NK-92 treated with Interleukin-12 subunit alpha and Interleukin-12 subunit beta, amount 100 ng/mL, for 24 hours (cell line): ENCODE measurements around the gene CDH4.

Experiments
- DNase-seq: peaks from one replicate; lab custom pipeline; 2025; lab: John Stamatoyannopoulos, UW

CDH4 gene

DNA sequence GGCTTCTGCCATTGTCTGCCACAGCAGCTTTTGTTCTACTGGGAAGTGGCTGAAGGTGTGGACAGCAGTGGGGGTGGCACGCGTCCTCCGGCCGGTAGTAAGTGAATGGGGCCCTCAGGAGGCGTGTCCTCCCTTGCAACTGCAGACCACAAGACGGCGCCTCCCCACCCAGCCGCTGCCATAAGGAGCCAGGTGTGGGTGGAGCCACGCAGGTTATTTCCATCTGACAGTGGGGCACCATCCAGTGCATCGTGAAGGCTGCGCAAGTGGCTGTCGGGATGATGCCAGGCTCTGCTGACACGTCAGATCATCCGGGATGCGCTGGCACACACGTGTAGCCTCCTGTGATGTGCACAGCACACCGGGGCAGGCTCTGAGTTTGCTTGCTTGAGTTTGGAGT, 379.7 kb downstream of the CDH4 start:
- no peak for DNase-seq

DNA sequence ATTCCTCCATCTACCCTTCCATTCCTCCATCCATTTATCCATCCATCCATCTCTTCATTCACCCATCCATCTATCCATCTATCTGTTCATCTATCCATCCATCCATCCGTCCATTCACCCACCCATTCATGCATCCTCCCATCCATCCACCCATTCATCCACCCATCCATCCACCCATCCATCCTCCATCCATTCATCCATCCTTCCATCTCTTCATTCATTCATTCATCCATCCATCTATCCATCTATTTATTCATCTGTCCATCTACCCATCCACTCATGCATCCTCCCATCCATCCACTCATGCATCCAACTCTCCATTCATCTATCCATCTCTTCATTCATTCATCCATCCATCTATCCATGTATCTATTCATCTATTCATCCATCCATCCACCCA, 380.9 kb downstream of the CDH4 start:
- no peak for DNase-seq

DNA sequence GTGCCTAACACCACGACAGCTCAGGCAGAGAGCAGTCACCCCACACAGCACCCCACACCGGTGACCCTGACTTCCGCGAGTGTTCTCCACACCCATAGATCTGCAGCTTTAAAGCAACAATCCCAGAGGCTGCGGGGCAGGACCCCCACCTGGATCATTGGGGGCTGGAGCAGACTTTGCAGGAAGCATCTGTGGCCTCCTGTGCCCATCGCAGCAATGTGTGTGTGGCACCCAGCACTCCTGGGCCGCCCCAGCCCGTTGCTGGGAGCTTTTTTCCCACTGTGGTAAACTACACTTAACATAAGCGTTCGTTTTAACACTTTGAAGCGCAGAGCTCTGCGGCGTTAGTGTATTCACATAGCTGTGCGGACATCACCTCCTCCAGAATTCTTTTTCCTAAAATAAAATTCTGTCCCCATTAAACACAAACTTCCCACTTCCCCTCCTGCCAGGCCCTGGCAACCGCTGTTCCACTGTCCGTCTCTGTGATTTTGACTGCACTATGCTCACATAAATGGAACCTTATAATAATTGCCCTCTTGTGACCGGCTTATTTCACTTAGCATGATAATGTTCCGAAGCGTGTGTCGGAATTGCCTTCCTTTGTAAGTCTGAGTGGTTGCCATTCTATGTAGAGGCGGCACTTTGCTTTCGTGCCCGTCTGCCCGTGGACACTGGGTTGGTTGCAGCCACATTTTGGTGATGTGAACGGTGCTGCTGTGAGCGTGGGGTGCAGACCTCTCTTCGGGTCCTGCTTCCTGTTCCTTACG, 382.5 kb downstream of the CDH4 start:
- DNase-seq = no peak

DNA sequence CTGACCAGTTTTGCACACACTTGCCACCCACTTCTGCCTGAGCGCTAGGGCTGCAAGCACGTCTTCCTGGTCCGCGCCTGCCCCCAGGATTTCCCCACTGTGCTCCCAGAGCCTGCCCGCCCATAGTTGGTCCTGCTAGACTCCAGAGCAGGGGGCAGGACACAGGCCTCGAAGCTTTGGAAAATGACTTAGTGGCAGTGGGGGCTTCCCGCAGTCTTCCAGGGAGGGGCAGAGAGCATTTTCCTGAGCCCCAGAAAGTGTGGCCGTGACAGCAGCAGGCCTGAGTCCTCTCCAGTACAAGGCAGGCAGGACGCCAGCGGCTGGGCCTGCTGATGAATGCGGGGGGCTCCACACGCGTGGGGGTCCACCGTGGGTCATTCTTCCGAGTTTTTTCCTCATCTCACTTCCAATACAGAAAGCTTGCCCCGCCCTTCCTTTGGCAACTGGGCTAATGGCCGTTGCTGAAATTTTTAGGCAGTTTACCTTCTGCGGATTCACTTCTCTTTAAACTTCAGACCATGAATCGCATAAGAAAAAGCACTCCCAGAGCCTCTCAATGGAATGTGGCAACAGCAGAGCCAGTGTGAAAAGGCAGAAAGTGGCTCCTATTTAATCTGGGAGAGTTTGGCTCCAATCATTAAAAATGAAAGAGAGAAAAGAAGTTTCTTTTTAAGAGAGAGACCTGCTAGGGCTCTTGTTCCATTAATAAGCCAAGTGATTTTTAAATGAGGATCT, 383.8 kb downstream of the CDH4 start:
- no peak for DNase-seq

DNA sequence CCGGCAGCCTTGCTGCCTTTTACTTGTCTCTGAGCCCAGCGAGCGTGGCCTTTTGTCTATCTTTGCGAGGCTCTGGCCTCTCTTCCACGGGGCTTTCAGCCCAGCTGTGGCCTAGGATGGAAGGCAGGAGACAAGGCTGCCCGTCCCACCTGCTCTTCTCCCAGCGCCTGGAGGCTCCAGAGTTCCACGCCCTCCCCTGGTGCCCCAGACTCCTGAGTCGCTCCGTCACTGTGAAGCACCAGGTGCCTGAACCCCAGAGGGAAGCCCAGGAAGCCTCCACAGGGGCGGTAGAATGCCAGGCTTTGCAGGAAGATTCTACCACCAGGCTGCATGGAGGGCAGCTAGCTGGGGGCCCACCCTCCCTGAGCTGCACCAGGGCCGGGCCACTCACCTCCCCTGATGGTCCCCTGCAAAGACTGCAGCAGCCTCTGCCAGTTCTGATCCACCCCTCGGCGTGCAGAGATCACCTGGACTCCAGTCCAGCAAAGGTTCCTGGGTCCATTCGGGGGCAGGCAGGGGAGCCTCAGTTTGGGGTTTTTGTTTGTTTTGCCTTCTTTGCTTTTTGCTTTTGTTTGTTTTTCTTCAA, 384.6 kb downstream of the CDH4 start:
- no peak for DNase-seq

DNA sequence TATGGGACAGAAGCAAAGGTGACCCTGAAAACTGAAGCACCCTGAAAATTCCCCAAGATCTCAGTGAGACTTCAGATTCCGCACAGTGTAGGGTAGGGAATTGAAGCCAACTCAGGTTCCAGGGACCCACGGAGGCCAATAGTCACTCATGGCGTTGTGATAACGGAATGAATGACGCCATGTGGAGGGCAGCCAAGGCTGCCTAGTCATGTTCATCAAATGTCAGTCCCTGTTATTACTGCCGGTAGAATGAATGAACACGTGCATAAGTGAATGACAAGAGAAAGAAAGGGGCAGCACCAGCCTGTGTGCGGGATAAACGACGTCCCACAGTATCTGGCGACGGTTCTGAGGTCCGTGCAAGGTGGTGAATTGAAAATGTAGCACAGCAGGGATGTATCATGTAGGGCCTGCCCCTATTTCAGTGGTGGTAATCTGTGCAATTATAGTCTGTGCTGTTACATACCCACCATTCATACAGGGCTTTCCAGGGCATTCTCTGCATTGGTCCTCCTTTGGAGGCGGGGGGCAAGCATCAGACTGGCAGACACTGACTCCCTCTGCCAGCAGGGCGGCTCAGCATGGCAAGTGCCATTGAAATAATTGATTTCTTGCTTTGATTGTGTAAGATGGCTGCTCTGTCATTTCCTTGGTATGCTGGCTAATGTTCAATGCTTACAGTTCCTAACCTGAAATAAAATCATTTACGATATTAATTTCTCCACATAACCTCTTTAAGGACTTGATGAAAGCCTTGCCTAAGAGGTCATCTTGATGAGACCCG, 386.9 kb downstream of the CDH4 start:
- DNase-seq = no peak

DNA sequence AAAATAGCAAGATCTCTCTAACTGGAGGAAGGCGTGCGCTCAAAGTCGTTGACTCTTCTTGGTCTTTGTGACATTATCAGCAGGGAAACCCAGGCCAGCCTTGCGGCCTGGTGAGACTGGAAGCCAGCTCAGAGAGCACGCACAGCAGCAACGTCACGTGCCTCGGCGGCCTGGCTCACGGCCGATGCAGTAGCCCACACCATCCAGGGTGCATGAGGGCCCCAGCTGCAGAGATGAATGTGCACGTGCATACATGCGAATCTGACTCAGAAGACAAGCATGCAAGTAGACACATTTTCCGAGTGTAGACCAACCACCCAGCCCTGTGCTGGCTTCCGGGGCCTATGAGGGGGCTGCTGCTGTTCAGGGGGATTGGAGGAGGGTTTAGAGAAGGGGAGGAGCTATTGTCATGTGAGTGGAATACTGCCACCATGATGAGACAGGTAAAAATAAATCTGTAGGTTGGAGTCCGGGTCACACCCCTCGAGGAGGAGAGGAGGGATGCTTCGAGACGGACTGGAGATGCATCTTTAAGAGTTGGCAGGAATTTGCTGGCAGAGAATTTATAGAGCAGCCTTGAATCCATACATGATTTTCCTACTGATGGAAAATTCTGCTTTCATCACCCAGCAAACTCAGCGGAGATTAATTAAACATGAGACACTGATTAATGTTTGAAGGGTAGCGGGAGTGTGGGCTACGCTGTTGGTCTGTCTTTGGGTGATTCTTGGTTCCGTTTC, 388.2 kb downstream of the CDH4 start:
- DNase-seq = no peak

DNA sequence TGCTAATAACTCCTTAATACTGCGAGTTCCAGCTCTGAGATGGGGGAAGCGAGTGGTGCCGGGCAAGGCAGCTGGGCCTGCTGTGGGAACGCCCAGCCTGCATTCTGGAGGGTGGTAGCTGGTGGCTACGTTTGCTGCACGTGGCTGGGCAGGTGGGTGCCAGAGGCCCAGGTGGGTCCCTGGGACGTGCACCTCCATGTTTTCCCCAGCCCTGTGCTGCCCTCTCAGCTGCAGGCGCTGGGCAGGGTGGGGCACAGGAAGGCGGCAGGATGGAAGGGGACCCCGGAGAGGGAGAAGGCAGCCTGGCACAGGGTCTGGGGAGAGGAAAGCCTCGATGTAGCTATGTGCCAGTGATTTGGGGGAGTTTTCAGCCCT, 388.8 kb downstream of the CDH4 start:
- no peak for DNase-seq

DNA sequence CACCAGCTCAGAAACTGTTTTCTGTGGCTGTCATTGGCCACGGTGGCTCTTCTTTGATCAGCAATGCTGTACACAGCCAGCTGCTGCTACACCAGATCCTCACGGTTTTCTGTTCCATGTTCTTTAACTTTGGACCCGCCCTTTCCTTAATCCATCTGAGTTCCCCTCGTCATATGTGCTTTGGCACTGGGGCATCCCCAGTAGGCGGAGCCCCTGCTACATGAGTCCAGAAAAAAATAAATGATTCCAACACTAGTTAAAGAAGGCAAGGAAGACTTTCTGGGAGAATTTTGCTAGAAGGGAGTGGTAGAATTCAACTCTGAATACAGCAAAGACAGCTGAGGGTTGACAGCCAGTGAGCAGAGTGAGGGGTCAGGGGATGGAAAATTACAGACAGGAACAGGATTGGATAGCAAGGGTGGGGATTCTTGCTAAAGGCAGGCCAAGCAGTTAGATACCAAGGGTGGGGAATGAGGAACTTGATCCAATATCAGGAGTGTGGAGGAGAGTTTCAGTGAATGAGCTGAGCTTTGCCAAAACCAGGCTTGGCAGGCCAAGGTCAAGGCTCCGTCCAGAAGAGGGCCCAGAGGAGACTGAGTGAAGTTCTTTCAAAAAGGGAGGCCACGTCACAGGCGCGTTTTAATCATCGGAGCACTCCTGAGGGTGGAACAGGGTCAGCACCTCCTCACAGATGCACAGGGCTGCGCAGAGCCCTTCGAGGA, 391.8 kb downstream of the CDH4 start:
- no peak for DNase-seq

DNA sequence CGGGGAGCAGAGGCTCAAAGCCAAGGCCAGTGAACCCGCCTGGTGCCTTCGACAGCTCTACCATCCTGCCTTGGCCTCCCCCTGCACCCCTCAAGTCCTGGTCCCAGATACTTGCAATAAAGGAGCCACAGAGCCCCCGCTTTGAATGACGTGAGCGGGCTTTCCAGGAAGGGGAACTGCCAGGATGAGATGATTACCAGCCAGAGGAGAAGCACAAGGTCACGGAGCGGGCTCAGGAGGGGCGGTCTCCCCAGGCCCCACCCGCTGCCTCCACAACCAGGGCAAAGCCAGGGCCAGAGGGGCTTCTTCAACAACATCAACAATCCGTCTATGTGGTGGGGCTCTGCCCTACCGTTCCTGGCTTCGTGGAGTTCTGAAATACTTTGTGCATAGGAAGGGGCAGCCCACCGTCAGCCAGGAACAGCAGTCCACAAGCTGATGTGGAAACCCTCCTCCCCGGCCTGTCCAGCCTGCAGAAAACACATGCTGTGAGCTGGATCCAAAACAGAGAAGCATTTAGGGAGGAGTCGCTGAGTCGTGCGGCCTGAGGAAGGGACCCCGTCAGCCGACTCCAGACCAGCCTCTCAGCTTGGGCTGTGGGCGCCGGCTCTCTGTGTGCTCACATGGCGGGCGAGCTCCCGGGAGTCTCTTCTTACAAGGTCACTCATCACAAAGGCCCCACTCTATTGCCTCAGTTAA, 392.5 kb downstream of the CDH4 start:
- DNase-seq = no peak

DNA sequence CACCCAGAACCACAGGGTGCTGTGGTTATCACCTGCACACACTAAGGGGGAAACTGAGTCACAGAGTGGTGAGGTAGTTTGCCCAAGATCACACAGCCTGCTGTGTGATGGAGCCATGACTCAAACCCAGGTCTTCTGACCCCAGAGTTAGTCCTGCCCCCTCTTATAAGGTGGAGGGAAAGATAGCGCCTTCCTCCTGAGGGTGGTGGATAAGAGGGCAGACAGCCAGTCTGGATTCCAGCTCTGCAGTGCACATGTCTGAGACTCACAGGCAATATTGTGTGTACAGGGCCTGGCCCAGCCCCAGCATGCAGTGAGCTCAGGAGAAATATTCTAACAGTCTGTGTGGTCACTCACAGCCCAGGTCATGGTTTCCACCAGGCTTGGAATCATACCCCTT, 393.7 kb downstream of the CDH4 start:
- no peak for DNase-seq

DNA sequence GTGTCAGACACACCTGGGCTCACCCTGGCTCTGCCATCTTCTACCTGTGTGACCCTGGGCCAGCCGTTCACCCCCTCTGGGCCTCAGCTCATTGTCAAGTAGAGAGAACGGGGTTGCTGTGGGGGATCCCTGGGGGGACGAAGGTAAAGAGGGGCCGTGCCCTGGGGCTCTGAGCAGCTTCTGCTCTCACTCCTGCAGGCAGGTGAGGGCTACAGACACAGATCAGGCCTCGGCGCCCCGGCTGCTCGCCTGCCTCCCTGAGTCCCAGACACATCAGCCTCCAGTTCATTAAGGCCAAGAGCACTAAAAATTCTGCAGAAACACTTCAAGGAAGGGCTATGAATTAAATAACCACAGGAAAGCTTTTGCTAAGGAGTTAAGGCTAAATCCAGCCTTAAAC, 394.4 kb downstream of the CDH4 start:
- no peak for DNase-seq

DNA sequence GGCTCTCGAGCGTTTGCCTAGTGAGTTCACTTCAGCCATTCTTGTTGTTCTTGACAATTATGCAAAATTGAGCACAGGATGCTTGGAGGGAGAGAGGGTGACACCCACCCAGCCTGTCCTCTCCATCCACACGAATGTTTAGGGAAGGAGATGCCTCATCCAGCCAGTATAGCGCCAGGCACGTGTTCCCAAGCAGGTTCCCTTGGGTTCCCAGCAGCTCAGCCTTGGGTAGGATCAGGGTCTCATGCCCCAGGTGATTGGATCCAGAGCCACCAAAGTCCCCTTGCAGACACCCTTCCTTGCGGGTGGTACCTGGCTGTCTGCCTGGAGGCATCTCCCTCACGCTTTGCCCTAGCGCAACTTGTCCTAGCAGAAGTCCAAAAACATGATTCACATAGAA, 394.9 kb downstream of the CDH4 start:
- DNase-seq = no peak

DNA sequence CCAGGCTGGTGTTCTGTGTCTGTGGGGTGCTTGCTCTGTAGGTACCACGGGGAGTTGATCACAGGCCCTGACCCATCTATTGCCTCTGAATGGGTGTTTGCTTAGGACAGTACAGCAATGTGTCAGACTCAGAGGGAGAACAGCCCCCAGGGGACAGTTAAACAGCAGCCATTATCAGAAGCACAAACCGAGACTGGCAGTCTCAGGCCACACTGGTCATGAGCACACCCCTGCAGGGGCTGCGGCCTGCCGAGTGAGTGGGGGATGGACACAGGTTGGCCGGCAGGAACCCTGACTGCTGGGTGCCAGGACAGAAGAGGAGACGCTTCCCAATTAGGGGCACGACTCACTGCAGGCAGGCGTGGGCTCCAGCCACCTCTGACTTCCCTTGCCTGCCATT, 395.6 kb downstream of the CDH4 start:
- DNase-seq = no peak

DNA sequence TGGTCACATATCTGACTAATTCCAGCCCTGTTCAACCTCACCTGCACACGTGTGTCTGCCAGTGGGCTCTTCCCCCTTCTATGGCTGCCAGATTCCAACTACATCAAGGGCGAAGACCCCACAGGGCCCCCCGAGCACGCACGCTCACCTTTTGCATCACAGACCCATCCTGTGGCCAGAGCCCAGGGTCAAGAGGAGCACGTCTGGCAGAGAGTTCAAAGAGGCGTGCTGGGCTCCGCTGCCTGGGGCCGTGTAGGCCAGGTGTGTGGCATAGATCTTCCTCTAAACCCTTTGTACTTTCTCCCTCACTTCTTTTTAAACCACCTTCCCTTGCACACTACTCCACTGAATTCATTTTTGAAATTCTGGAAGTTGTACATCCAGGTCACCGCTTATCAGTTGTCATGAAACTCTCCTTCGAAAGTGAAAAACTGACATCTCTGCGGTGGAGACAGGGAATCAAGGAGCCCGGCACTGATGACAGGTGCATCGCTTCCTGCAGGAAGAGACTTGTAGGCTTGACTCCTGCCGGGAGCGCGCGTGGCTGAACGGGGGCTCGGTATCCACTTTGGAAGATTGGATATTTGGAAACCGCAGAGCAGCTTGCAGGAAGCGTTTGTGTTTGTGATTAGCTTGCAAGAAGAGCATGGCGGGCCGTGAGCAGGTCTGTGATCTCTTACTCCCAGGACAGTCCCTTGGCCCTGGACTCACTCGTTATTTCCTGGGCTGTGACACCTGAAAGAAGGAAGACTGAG, 397.2 kb downstream of the CDH4 start:
- no peak for DNase-seq

DNA sequence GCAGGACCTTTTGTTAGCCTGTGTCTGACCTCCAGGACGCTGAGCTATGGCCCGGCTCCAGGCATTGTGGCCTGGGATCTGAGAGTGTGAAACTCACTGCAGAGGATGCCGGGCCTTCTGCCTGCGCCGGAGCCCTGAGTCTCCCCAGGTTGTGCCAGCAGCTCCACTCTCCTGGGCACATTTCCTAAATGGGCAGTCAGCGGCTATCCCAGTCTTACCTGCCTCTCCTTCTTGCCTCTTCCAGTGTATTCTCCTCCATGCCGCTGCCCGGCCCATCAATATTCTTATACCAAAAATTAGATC, 397.8 kb downstream of the CDH4 start:
- DNase-seq = no peak

DNA sequence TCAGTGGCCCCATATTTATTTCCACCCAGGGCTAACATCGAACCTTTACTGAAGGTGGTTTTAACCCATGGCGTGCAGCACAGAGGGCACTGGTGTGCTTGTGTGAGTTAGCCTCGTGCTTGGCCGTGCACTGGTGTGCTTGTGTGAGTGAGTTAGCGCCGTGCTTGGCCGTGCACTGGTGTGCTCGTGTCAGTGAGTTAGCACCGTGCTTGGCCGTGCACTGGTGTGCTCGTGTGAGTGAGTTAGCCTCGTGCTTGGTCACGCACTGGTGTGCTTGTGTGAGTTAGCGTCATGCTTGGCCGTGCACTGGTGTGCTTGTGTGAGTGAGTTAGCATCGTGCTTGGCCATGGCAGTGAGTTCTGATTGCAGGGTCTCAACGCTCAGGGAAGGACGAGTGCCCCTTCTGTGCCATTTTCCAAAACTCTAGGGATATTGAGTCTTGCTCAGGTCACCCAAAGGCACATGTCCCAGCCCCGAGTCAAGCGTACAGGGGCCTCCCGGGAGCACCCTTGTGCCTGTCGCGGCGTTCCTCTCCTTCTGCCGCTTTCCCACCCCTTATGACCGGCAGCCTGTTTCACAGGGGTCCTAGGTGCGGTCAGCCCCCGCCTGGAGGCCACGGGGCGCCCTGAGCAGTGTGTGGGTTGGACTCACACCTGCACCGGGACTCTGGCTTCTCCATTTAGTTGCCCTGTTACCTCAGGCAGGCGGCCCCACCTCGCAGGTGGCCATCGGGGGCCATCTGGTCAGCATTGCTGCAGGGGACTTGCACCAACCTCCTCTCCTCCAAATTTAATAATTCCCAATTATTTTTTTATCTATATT, 399.1 kb downstream of the CDH4 start:
- DNase-seq = no peak

DNA sequence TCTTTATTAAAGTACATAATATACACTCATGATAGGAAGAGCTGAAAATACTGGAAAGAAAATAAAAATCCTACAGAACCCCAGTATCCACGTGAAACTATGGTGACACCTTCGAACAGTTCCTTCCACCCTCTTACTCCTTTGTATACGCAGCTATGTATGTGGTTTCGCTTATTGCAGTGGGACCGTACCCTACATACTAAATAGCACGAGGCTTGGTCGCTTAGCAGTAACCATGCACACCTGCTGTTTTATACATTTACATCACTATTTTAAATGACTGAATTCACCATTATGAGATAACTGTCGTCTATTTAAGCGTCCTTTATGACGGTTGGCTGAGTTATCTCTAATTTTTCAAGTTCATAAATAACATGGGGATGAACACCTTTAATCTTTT, 400.1 kb downstream of the CDH4 start:
- DNase-seq = no peak

DNA sequence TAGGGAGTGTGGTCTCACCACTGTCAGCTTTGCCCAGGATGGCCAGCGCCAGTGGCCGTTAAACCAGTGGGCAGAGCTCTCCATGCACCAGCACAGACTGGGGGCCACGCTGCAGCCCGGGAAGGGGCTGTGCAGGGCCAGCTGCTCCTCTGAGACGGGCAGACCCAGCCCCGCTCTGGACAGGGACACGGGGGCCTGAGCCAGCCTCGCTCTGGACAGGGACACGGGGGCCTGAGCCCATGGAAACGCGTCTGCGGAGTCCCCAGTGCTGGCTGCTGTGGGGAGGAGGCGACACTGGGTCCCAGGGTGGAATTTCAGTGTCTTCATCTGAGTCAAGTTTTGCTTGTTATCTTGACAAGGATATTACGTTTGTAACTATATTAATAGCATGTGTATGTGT, 402.7 kb downstream of the CDH4 start:
- no peak for DNase-seq
